HG03378 (cell line): ENCODE data around the gene ZDHHC4.
"Not testable (repeated sequence)": the region's sequence is repeated elsewhere in the genome, so short reads cannot be mapped to it uniquely, and the experiment has no call there.

ENCODE experiments used
- ATAC-seq: cut with Tn5 transposase; IDR thresholded peaks from one replicate; pipeline ENCODE4 v1.9.1; 2021; ENCODE audit warnings: mild to moderate bottlenecking, moderate library complexity; ENCODE audit not compliant: unreplicated experiment

ZDHHC4 gene

DNA sequence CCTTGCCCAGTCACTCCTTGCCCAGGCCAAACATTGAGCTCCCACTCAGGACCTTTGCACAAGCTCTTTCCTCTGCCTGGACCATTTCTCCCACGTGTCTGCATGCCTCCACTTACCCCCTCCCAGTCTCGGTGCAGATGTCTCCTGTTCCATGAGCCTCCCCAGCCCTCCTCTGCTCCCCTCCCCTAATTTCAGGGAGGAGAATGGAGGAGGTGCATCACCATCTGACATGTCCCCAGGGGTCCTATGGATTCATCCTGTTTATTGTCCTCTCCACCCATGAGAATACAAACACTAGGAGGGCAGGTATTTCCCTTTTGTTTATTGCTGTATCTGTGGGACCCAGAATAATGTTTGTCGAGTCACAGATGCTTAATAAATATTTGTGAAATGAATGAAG is 17.4 kb upstream of the ZDHHC4 start:
- ATAC-seq = no peak

DNA sequence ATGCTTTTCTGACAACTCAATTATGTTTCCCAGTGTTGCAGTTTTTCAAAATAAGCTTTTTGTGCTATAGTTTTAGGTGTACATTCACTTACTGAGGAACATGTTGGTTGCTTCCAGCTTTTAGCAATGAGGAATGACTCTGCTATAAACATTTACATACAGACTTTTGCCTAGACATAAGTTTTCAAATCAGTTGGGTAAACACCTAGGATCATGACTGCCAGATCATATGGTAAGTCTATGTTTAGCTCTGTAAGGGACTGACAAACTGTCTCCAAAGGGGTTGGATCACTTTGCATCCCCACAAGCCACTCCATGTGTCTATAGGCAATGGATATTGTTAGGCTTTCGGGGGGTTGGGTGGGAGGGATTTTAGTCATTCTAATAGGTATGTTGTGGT is 15.1 kb upstream of the ZDHHC4 start:
- no peak for ATAC-seq

DNA sequence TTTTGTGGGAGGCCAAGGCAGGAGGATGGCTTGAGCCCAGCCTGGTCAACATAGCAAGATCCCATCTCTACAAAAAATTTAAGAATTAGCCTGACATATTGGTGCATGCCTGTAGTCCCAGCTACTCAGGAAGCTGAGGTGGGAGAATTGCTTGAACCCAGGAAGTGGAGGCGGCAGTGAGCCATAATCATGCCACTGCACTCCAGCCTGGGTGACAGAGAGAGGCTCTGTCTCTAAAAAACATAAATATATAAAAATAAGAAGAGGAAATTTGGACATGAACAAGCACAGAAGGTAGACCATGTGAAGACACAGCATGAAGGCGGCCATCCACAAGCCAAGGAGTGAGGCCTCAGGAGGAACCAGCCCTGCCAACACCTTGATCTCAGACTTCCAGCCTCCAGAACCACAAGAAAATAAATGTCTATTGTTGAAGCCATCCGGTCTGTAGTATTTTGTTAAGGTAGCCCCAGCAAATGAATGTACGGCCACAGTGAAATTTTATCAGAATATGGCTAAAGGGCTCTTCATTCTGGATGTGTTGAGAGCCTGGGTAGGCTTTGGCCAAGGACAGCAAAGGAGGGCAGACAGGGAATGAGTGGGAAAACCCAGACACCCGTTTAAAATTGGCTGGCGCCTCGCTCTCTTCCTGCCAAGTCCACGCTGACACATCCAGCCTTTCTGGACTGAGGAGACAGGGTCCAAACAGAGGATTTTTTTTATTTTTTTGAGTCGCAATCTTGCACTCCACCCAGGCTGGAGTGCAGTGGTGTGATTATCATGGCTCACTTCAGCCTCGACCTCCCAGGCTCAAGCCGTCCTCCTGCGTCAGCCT is 13.1 kb upstream of the ZDHHC4 start:
- ATAC-seq = no peak

DNA sequence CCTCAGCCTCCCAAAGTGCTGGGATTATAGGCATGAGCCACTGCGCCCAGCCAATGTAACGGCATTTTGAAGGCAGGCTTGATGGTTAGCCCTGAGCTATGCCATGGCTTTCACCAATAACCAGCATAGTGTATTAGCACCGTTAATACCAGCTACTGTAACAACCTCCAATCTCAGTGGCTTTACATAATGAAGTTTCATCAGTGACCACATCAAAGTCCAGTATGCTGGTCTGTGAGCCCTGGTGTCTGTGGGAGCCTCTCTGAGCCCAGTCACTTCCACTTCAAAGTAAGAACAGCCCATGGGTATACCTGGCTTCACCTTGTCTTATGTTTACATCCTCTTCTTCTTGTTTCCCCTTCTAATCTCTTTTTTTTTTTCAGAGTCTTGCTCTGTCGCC is 11.6 kb upstream of the ZDHHC4 start:
- no peak for ATAC-seq

DNA sequence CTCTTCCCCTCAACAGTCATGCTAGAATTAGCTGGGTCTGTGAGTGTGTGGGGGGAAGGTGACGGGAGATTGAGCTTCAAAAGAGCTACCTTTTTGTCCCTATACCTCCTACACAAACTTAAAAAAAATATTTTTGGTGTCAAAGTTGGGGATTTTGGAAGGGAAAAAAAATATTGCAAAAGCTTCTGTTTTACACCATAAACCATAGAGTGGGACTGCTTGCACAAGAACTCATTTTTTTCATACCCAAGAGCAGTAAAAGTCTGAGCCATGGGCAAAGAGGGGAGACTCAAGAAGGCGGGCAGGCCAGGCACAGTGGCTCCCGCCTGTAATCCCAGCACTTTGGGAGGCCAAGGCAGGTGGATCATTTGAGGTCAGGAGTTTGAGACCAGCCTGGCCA is 9.4 kb upstream of the ZDHHC4 start:
- ATAC-seq = no peak

DNA sequence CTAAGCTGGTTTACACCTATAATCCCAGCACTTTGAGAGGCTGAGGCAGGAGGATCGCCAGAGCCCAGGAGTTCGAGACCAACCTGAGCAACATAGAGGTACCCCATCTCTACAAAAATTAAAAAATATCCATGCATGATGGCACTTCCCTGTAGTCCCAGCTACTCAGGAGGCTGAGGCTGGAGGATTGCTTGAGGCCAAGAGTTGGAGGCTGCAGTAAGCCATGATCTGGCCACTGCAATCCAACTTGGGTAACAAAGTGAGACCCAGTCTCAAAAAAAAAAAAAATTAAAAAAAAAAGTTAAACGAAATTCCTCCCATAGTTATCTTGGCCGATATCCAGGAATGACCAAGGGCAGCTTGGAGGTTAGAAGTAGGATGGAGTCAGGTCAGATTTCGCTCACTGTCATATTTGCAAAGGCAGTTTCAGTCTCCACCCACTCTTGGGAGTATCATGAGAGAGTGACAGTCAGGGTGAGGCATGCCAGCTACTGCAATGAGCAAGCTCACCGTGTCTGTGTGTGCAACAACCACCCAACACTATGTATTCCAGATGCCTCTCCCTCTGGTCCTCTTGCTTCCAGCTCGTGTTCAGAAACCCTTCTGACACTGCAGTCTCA is 6.0 kb upstream of the ZDHHC4 start:
- no peak for ATAC-seq

DNA sequence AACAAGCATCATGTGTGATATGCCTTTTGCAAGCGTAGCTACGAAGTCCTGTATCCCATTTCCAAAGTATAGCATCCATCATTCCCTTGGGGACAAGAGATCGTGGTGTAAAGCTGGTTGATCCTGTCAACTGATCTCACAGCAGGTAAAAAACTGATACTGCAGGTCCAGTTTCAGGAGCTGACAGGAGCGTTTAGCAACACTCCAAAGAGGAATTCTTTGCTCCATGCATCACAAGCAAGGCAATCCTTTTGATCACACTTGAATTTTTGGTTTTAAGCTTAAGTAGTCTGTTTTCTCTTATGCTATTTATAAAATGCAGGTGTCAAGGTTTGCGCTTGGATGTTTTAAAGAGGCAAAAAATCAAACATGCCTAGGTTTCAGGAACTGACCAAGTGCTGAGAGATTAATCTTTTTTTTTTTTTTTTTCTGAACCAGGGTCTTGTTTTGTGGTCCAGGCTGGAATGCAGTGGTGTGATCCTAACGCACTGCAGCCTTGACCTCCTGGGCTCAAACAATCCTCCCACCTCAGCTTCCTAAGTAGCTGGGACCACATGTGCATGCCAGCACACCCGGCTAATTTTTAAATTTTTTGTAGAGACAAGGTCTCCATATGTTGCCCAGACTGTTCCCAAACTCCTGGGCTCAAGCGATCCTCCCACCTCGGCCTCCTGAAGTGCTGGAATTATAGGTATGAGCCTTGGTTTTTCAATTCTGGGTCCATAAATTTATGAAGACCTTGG is 1.8 kb upstream of the ZDHHC4 start:
- no peak for ATAC-seq

DNA sequence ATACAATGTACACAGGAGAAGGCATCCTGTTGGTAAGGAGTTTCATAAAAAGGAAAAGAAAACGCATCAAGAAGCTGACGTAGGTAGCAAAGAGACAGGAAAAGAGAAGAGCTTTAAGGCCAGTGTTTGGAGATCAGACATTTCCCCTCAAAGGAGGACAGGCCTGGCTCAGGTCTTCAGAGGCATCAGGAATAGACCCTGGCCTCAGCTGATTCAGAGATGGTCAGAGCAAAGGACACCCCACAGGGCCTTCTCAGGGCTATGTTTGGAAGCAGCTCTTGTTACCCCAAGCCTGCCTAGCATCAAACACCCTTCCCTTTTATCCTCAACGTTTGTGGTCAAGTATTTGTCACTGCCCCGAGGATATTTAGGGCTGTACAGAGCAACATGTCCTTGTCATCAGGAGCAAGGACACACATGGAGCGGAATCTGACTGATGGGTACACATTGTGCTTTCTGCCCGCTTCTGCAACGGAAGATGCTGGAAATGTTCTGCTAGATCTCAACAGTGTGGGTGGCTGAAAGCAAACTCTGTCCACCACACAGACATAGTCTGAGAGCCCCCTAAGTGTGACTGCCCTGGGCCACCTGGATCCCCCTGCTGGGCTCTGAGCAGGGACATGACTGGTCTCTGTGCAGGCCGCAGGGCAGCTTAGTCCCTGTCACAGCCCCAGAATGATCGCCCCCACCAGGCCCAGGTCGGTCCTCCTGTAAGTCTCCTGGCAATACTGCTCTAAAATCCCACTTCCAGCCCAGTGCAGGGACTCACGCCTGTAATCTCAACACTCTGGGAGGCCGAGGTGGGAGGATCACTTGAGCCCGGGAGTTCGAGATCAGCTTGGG is 1.0 kb upstream of the ZDHHC4 start:
- no peak for ATAC-seq

DNA sequence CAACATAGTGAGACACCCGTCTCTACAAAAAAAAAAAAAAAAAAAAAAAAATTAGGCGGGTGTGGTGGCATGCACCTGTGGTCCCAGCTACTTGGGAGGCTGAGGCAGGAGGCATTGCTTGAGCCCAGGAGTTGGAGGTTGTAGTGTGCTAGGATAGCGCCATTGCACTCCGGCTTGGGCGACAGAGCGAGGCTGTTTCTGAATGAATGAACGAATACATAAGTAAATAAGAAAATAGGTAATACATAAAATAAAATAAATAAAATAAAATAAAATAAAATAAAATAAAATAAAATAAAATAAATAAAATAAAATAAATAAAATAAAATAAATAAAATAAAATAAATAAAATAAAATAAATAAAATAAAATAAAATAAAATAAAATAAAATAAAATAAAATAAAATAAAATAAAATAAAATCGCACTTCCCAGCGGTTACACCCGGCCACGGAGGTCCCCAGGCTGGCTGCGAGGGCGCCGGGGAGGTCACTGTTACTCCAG is 336 bp upstream of the ZDHHC4 start:
- ATAC-seq = not testable (repeated sequence)

DNA sequence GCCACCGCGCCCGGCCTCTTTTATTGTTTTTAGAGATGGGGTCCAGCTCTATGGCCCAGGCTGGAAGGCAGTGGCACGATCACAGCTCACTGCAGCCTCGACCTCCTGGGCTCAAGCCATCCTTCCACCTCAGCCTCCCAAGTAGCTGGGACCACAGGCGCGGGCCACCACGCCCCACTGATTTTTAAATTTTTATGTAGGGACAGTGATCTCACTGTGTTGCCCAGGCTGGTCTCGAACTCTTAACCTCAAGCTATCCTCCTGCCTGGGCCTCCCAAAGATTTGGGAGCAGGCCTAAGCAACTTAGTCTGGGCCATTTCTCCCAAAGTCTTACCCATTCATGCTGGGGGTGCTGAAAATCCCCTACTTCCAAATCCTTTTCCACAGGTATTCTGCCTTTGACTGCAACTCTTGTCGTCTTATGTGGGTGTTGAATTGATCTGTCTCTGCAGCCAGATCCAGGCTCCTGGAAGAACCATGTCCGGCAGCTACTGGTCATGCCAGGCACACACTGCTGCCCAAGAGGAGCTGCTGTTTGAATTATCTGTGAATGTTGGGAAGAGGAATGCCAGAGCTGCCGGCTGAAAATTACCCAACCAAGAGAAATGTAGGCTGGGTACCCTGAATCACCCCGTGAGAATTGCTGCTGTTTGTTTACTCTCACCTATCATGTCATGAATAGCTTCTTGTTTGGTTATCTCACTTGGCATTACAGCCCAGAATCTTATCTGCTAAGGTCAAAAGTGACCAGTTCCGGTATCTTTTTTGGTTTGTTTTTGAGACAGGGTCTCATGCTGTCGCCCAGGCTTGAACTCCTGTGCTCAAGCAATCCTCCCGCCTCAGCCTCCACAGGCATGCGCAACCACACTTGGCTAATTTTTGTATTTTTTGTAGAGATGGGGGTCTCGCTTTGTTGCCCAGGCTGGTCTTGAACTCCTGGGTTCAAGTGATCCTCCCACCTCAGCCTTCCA is 1.1 kb downstream of the ZDHHC4 start:
- ATAC-seq = no peak

DNA sequence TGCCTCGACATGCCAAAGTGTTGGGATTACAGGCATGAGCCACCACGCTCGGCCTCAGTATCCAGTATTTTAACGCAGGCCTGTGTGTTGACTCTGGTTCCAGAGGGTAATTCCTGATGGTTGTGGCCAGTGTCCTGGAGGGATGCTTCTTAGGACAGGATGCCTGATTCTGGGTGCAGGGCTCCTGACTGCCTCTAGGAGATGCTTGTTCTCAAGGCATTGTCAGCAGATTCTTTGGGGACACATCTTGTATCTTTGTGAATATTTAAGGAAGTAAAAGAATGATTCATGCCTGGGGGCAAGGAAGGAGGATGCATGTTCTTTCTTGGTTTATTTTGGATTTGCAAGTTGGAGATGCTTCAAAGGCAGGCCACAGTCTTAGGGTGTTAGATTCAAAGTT is 2.2 kb downstream of the ZDHHC4 start:
- ATAC-seq = no peak

DNA sequence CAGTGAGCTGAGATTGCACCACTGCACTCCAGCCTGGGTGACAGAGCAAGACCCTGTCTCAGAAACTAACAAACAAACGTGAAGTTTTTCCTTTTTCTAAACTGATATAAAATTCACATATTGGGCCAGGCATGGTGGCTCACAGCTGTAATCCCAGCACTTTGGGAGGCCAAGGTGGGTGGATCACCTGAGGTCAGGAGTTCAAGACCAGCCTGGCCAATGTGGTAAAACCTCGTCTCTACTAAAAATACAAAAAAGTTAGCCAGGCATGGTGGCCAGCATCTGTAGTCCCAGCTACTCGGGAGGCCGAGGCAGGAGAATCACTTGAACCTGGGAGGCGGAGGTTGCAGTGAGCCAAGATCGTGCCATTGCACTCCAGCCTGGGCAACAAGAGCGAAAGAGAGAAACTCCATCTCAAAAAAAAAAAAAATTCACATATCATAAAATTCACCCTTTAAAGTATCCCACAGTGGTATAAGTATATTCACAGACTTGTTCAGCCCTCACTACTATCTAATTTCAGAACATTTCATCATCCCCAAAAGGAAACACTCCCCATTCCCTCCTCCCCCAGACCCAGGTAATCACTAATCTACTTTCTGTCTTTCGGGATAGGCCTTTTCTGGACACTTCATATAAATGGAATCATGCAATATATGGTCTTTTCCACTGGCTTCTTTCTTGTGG is 8.6 kb downstream of the ZDHHC4 start:
- ATAC-seq = not testable (repeated sequence)

DNA sequence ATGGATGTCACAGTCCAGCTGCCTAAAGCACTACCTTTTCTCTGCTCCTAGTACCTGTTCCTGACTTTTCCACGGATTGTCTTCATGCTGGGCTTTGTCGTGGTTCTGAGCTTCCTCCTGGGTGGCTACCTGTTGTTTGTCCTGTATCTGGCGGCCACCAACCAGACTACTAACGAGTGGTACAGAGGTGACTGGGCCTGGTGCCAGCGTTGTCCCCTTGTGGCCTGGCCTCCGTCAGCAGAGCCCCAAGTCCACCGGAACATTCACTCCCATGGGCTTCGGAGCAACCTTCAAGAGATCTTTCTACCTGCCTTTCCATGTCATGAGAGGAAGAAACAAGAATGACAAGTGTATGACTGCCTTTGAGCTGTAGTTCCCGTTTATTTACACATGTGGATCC is 11.3 kb downstream of the ZDHHC4 start:
- no peak for ATAC-seq

DNA sequence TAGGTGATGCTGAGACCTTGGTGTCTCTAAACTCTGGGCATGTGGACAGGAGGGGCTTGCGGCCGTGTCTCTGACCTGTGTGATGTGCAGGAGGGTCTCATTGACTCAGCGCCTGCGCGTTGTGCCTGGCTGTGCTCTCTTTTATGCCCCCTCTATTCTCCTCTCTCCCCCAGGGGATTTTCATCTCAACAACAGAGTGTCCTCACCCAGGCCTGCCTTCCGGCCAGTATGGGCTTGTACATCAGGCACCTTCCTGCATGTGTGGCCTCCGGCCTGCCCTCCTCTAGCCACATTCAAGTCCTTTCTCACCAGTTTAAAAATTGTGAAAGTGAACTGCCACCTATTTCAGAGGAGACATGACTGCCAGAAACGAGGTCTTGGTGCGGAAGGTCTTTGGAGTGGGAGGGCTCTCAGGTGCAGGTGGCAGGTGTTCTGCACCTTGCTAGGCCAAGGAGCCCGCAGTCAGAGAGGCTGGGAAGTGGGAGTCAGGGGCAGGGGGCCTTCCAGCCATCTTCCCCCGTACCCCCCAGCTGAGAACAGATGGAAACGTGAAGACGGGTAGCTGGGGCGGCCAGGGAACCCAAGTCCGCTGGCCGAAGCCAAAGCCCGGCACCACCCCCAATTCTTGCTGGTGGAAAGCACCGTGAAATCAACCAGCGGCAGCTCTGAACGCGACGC is 12.0 kb downstream of the ZDHHC4 start:
- ATAC-seq = no peak

DNA sequence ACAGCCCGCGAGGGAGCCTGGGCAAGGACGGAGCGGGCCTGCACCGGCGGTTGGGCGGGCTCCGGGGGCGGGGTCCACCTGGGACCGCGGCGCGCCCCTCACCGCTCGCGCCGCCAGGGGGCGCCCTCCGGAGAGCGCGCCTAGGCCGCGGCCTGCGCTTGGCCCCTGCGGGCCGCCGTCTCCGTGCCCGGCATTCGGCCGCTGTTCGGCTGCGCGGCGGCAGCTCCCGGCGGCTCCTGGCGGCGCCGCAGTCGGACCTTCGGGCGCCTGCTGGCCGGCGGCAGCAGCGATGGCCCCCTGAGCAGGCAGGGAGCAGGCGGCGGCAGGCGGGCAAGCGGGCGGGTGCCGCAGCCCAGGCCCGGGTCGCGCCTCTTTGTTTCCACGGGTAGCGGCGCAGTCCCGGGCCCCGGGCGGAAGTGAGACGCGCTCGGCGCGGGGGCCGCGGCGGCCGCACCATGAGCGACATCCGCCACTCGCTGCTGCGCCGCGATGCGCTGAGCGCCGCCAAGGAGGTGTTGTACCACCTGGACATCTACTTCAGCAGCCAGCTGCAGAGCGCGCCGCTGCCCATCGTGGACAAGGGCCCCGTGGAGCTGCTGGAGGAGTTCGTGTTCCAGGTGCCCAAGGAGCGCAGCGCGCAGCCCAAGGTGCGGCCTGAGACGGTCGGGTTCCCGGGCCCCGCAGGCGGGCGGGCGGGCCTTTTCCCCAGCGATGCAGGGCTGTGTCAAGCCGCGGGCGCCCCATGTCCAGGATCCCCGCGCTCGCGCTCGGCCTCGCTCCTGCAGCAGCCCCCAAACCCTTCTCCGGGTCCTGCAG is 12.8 kb downstream of the ZDHHC4 start, which contains the start of gene INTS15:
Gene INTS15 (plus strand): TSS at position 193 of the 816 bp plus-strand sequence. CDS start 263 bp downstream, at position 456.
- peak; percentile 74 for ATAC-seq

DNA sequence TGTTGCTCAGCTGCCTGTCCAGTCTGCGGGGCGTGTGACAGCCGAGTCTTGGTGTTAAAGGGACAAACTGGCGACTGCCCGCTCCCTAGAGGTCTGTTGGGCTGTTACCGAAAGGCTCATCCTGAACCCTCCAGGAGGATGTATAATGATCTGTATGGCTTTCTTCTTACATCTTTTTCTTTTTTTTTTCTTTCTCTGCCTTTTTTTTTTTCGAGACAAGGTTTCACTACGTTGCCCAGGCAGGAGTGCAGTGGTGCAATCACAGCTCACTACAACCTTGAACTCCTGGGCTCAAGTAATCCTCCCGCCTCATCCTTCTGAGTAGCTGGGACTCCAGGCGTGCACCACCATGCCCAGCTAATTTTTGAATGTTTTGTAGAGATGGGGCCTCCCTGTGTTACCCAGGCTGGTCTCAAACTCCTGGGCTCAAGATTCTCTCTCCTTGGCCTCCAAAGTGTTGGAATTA is 13.4 kb downstream of the ZDHHC4 start:
- ATAC-seq = peak; percentile 37

DNA sequence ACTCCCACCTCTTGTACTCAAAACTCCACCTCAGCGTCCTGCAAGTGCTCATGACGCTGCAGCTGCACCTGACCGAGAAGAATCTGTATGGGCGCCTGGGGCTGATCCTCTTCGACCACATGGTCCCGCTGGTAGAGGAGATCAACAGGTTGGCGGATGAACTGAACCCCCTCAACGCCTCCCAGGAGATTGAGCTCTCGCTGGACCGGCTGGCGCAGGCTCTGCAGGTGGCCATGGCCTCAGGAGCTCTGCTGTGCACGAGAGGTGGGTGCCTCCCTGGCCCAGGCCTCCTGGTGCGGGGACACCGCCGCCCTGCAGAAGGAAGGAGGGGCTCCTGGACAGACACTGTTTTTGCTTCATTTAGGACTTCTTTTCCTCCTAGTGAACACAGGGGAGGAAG is 22.8 kb downstream of the ZDHHC4 start:
- no peak for ATAC-seq
